ENCODE data around the gene TMEM69.
"Not testable (repeated sequence)": the region's sequence is repeated elsewhere in the genome, so short reads cannot be mapped to it uniquely, and the experiment has no call there.

Gene TMEM69

DNA sequence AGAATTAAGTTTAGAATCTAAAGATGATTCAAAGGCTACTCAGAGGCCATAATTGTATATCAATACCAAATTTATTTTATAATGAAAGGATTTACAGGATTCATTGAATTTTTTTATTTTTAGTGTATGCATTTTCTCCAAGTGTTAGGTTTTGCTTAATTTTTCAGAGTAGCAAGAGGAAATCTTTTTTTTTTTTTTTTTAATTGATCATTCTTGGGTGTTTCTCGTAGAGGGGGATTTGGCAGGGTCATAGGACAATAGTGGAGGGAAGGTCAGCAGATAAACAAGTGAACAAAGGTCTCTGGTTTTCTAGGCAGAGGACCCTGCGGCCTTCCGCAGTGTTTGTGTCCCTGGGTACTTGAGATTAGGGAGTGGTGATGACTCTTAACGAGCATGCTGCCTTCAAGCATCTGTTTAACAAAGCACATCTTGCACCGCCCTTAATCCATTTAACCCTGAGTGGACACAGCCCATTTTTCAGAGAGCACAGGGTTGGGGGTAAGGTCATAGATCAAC is 51.7 kb downstream of the TMEM69 start:
- not testable (repeated sequence) for DNase-seq
